IMR-90 (cell line): ENCODE measurements around the gene PSMB2. TPM values are rescaled to one million over a fixed set of nuclear protein-coding genes. Genes with fewer than 3 reads are reported as not detected.
"Not testable (repeated sequence)": the region's sequence is repeated elsewhere in the genome, so short reads cannot be mapped to it uniquely, and the experiment has no call there.

Experiments
- ATAC-seq: fragments of 200-7000 bp; cut with Tn5 transposase; 2 replicates; pipeline ENCODE4 v1.9.1; 2020; ENCODE audit warnings: low read depth, mild to moderate bottlenecking, moderate library complexity
- BruUV-seq: library from RNA; stranded (reverse); fragments of 400-500 nt; replicated peaks from 2 replicates; lab custom pipeline; 2021; lab: Mats Ljungman, UMichigan
- CTCF ChIA-PET: fragments of 300-600 bp; formaldehyde crosslinking; extraction: SDS; loops from one replicate; lab custom pipeline; 2021; ENCODE audit warnings: antibody characterized with exemption; lab: Yijun Ruan, JAX
- POLR2A ChIA-PET: fragments of 300-600 bp; sonication (Branson Sonifier 250); formaldehyde crosslinking; loops from one replicate; lab custom pipeline; 2022; ENCODE audit warnings: antibody characterized with exemption; ENCODE audit not compliant: unreplicated experiment; lab: Charles Lee
- DNase-seq: peaks from one replicate; pipeline ENCODE4 v3.0.0; 2013
- H2AFZ ChIP-seq: replicated peaks from 2 replicates; pipeline ENCODE3; 2013; ENCODE audit warnings: low read length, mild to moderate bottlenecking; ENCODE audit not compliant: poor library complexity
- H2AK5ac ChIP-seq: 2 replicates; pipeline ENCODE4 v1.6.1; 2013; ENCODE audit warnings: low read depth, low read length, inconsistent platforms
- H2AK9ac ChIP-seq: replicated peaks from 2 replicates; pipeline ENCODE3; 2013; ENCODE audit warnings: mild to moderate bottlenecking, low read depth, low read length, moderate library complexity; ENCODE audit not compliant: poor library complexity
- H2BK120ac ChIP-seq: 2 replicates; pipeline ENCODE4 v1.6.1; 2013; ENCODE audit warnings: low read depth, low read length, inconsistent platforms
- H2BK15ac ChIP-seq: 3 replicates; pipeline ENCODE4 v1.6.1; 2013; ENCODE audit warnings: low read depth, low read length, inconsistent platforms
- H2BK20ac ChIP-seq: 2 replicates; pipeline ENCODE4 v1.6.1; 2013; ENCODE audit warnings: low read depth, mild to moderate bottlenecking, inconsistent platforms, low read length, moderate library complexity
- H2BK5ac ChIP-seq: 2 replicates; pipeline ENCODE4 v1.6.1; 2013; ENCODE audit warnings: mild to moderate bottlenecking, low read depth, low read length, inconsistent platforms; ENCODE audit not compliant: poor library complexity, severe bottlenecking
- H3K14ac ChIP-seq: replicated peaks from 2 replicates; pipeline ENCODE4 v1.6.1; 2013; ENCODE audit warnings: low read depth, low read length, inconsistent platforms
- H3K18ac ChIP-seq: 2 replicates; pipeline ENCODE4 v1.6.1; 2013; ENCODE audit warnings: low read depth, low read length, control low read depth
- H3K23ac ChIP-seq: 2 replicates; pipeline ENCODE4 v1.6.1; 2013; ENCODE audit warnings: low read depth, low read length, inconsistent platforms
- H3K27ac ChIP-seq: 2 replicates; pipeline ENCODE4 v1.5.1; 2013; ENCODE audit warnings: mild to moderate bottlenecking, control low read depth, low read length; ENCODE audit not compliant: insufficient read depth
- H3K27me3 ChIP-seq: 2 replicates; pipeline ENCODE4 v1.6.1; 2013; ENCODE audit warnings: low read length; ENCODE audit not compliant: control insufficient read depth, insufficient read depth
- H3K36me3 ChIP-seq: 2 replicates; pipeline ENCODE4 v1.6.1; 2013; ENCODE audit warnings: low read length, mixed read lengths; ENCODE audit not compliant: control insufficient read depth, insufficient read depth
- H3K4ac ChIP-seq: 2 replicates; pipeline ENCODE4 v1.6.1; 2013; ENCODE audit warnings: low read depth, low read length, inconsistent platforms
- H3K4me1 ChIP-seq: 2 replicates; pipeline ENCODE4 v1.6.1; 2013; ENCODE audit warnings: low read length, mixed read lengths; ENCODE audit not compliant: control insufficient read depth, insufficient read depth
- H3K4me2 ChIP-seq: 2 replicates; pipeline ENCODE4 v1.6.1; 2013; ENCODE audit warnings: low read depth, mild to moderate bottlenecking, control low read depth, low read length, moderate library complexity
- H3K4me3 ChIP-seq: 2 replicates; pipeline ENCODE4 v1.5.1; 2013; ENCODE audit warnings: low read depth, mild to moderate bottlenecking, control low read depth, low read length, moderate library complexity; ENCODE audit not compliant: insufficient read depth
- H3K56ac ChIP-seq: 2 replicates; pipeline ENCODE4 v1.6.1; 2013; ENCODE audit warnings: low read length, inconsistent platforms; ENCODE audit not compliant: insufficient read depth; ENCODE audit errors: extremely low read depth
- H3K79me1 ChIP-seq, 2 experiments: 2 replicates each; pipeline ENCODE4 v1.6.1; 2013; ENCODE audit warnings: low read length in 2 of 2, inconsistent platforms in 1 of 2, low read depth in 1 of 2
- H3K9ac ChIP-seq: 2 replicates; pipeline ENCODE4 v1.6.1; 2013; ENCODE audit warnings: low read depth, low read length, control low read depth
- H3K9me1 ChIP-seq: 2 replicates; pipeline ENCODE4 v1.6.1; 2013; ENCODE audit warnings: low read length, inconsistent platforms; ENCODE audit not compliant: insufficient read depth
- H3K9me3 ChIP-seq: 2 replicates; pipeline ENCODE4 v1.6.1; 2013; ENCODE audit warnings: low read length; ENCODE audit not compliant: control insufficient read depth, insufficient read depth
- H4K20me1 ChIP-seq: 2 replicates; pipeline ENCODE4 v1.6.1; 2013; ENCODE audit warnings: low read length, inconsistent platforms; ENCODE audit not compliant: insufficient read depth
- H4K5ac ChIP-seq: 2 replicates; pipeline ENCODE4 v1.6.1; 2013; ENCODE audit warnings: mild to moderate bottlenecking, low read depth, low read length, control low read depth
- H4K8ac ChIP-seq, 2 experiments: 2 replicates each; pipeline ENCODE4 v1.6.1; 2013; ENCODE audit warnings: low read depth in 2 of 2, low read length in 2 of 2, control low read depth in 1 of 2, inconsistent platforms in 1 of 2
- H4K91ac ChIP-seq: 2 replicates; pipeline ENCODE4 v1.6.1; 2013; ENCODE audit warnings: low read depth, low read length, inconsistent platforms; ENCODE audit not compliant: insufficient read depth
- POLR2A ChIP-seq: IDR thresholded peaks from 2 replicates; pipeline ENCODE4 v1.6.1; 2012; ENCODE audit warnings: mild to moderate bottlenecking, low read depth, low read length
- WGBS, 2 experiments: methylation state at CpG; one replicate each; pipeline versions ENCODE4 v1.1.5 to v1.1.7; 2013; ENCODE audit warnings: missing lambda C conversion rate in 2 of 2; ENCODE audit not compliant: insufficient read length in 1 of 2; ENCODE audit errors: extremely low coverage in 2 of 2; 5-methylcytosine and 5-hydroxymethylcytosine counted together
- dilution Hi-C: fragments of 300-500 bp; cut with HindIII; formaldehyde crosslinking; loops from one replicate; pipeline ENCODE4 v1.14.3; 2018; ENCODE audit warnings: low sequenced_read_pairs; ENCODE audit not compliant: unreplicated experiment
- in situ Hi-C: fragments of 300-500 bp; cut with MboI; formaldehyde crosslinking; loops from 3 replicates; pipeline ENCODE4 v1.14.3; 2019; ENCODE audit warnings: low sequenced_read_pairs, inconsistent platforms, mixed read lengths
- intact Hi-C: fragments of 100-400 bp; cut with micrococcal nuclease; formaldehyde crosslinking; loops from 2 replicates; pipeline ENCODE4 v1.10.0; 2022
- polyA plus RNA-seq, 3 experiments: library from polyadenylated mRNA; depleted of rRNA; stranded (reverse); fragments of >200 nt; gene quantifications; 2 replicates each; pipeline ENCODE4 v1.2.3, GENCODE V29; 2012; ENCODE audit warnings: low replicate concordance in 1 of 3
- total RNA-seq: library from RNA; depleted of rRNA; stranded (reverse); fragments of >200 nt; gene quantifications from 2 replicates; pipeline ENCODE4 v1.2.3, GENCODE V29; 2012

PSMB2 gene
- total and polyA plus RNA-seq, 2 of the 4 experiments (the other 2 are of a cell fraction), result 23.8 to 86.2 TPM

- TF ChIP-seq POLR2A, result no peak
Measured at GRCh38 chr1:35577071-35577998, 64.0 kb downstream of the PSMB2 start (continued).

- H3K9me3 ChIP-seq, intact Hi-C loops, H2BK120ac ChIP-seq, H3K4ac ChIP-seq, H3K56ac ChIP-seq, H4K5ac ChIP-seq, H2AK9ac ChIP-seq, in situ Hi-C loops, H3K9ac ChIP-seq, H2BK20ac ChIP-seq, H2BK5ac ChIP-seq, H3K4me1 ChIP-seq, H2BK15ac ChIP-seq, H3K23ac ChIP-seq, BruUV-seq, ATAC-seq, H4K8ac ChIP-seq, H4K20me1 ChIP-seq, H3K4me2 ChIP-seq, DNase-seq, H3K36me3 ChIP-seq, H3K9me1 ChIP-seq, H3K79me1 ChIP-seq, H4K91ac ChIP-seq, CTCF ChIA-PET, POLR2A ChIA-PET, dilution Hi-C loops, H3K4me3 ChIP-seq, H2AK5ac ChIP-seq, H3K18ac ChIP-seq, H3K27ac ChIP-seq, H3K14ac ChIP-seq: not testable (repeated sequence)
- 21% methylated on average over 5 of the region's 37 CpGs; no CpG with 5 or more reads in 1 of the 2 experiments for WGBS, 2 experiments
- Histone ChIP-seq H2AFZ (peak overlapping the region; percentile 16), H3K27me3 (peaks cover 51% of the 10 kb centered on the region)
Measured at GRCh38 chr1:35576766-35577070, 64.6 kb downstream of the PSMB2 start.
